ENCODE measurements around the gene ZNF607. TPM values are rescaled to one million over a fixed set of nuclear protein-coding genes. Genes with fewer than 3 reads are reported as not detected.

ZNF607 gene
- total RNA-seq (2014; rRNA removed; shearing (Covaris generic)) (9.0 and 11.4 TPM in 2 replicates), polyA plus RNA-seq (2016; fragmentation: Nextera tagmentation; extraction: Ambion mirVana) (3.0 and 3.2 TPM in 2 replicates)
- long read RNA-seq, partial matches to known transcripts = 0 of 1 reads
- long read RNA-seq, other reads (novel, unspliced or antisense) = 1 of 1 reads

DNA sequence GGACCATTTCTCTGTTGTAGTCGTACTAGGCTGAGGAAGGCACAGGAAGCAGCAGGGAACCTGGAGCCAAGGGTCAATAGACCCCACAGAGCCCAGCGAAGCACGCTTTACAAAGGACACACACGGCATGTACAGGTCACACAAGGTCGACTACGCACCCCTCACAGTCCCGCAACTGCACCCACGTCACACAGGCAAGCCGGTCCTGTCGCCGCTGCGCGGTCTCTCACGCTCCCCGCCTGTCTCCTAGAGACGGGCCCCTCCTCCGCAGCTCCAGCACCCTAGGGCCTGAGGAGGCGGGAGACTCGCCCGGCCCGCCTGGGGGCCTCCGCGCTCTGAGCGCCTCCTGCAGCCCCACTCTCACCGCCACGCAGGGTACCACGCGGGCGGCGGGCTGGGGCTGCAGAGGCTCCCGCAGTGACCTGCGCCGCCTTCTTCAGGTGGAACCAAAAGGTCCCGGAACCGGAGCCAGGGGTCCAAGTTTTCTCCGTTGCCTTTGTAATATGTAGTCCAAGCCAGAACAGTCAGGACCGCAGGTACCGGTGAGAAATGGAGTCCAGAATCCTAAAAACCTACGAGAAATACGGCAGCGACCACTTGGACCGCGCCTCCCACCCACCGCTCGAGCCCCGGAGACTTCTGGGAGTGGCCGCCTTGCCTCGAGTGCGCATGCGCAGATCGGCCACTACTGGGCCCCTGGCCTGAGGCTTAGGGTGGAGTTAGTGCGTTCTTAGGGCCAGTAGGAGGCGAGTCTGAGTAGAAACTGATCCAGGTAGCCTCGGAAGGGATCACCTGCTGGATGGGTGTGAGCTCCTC is at the start of gene ZNF607:
Gene ZNF607 (minus strand): TSS at position 651 of the 816 bp plus-strand sequence. CDS start 8,143 bp downstream, outside the sequence.
- peaks cover 23% of the 10 kb centered on the region for H3K4me1 Mint-ChIP-seq
- H3K36me3 Mint-ChIP-seq (ENCODE audit: low read depth) = peaks cover 11% of the 10 kb centered on the region; the same call in 1 of the 3 replicates
- Histone ChIP-seq H3K4me1 (ENCODE audit: insufficient read depth) (peaks cover 20% of the 10 kb centered on the region), H4K20me1 (replicated peaks; ENCODE audit: insufficient read depth) (0 out of 2 replicates have a peak, but pooled peaks cover 2% of the 10 kb centered on the region), H3F3A (replicated peaks; ENCODE audit: low read depth) (no peaks in the 10 kb centered on the region), H3K36me3 (ENCODE audit: insufficient read depth) (no peaks in the 10 kb centered on the region), H3K4me3 (peak within 1 kb of the TSS; percentile 92), H2AFZ (peak within 1 kb of the TSS; percentile 94), H3K9me2 (ENCODE audit: insufficient read depth) (no peaks in the 10 kb centered on the region), H3K79me2 (replicated peaks; ENCODE audit: insufficient read depth) (peaks cover 35% of the 10 kb centered on the region), H3K27ac (ENCODE audit: low read depth) (no peak within 1 kb of the TSS), H3K4me2 (peak within 1 kb of the TSS; percentile 92), H3K27me3 (ENCODE audit: insufficient read depth) (no peaks in the 10 kb centered on the region)
- DNase-seq (ENCODE audit: low spot score) (peak; percentile 97), ATAC-seq (peak; percentile 97)
- H3K9me3 Mint-ChIP-seq = peaks cover 3% of the 10 kb centered on the region; the same call in 2 of the 3 replicates
- H3K27me3 Mint-ChIP-seq (ENCODE audit: insufficient read depth, low read depth, poor library complexity) = peaks cover 5% of the 10 kb centered on the region
- H3K27ac Mint-ChIP-seq = peak within 1 kb of the TSS; percentile 90
- H3K4me3 Mint-ChIP-seq = peak within 1 kb of the TSS; percentile 97
- peak; percentile 95 for TF ChIP-seq POLR2AphosphoS5 (IDR thresholded peaks at IDR 0.05; ENCODE audit: low read depth)
- TF ChIP-seq, protein P1, sequence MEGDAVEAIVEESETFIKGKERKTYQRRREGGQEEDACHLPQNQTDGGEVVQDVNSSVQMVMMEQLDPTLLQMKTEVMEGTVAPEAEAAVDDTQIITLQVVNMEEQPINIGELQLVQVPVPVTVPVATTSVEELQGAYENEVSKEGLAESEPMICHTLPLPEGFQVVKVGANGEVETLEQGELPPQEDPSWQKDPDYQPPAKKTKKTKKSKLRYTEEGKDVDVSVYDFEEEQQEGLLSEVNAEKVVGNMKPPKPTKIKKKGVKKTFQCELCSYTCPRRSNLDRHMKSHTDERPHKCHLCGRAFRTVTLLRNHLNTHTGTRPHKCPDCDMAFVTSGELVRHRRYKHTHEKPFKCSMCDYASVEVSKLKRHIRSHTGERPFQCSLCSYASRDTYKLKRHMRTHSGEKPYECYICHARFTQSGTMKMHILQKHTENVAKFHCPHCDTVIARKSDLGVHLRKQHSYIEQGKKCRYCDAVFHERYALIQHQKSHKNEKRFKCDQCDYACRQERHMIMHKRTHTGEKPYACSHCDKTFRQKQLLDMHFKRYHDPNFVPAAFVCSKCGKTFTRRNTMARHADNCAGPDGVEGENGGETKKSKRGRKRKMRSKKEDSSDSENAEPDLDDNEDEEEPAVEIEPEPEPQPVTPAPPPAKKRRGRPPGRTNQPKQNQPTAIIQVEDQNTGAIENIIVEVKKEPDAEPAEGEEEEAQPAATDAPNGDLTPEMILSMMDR (conservative IDR thresholded peaks at IDR 0.05; ENCODE audit: low read depth in 2 of 2) = peak; percentile 67 to 71
- no peak for TF ChIP-seq STAT1 (IDR thresholded peaks at IDR 0.05; ENCODE audit: unreplicated experiment)
- TF ChIP-seq EZH2 (IDR thresholded peaks at IDR 0.05; ENCODE audit: low read depth, unreplicated experiment) = no peak
- no peak for TF ChIP-seq EZH2phosphoT487 (IDR thresholded peaks at IDR 0.05; ENCODE audit: unreplicated experiment)
- TF ChIP-seq NANOG (IDR thresholded peaks at IDR 0.05; ENCODE audit: borderline replicate concordance) = no peak
- TF ChIP-seq CREB1 (CRISPR knock-in tag; IDR thresholded peaks at IDR 0.05; ENCODE audit: low read depth) = 0 out of 2 replicates have a peak, but pooled peaks have one; percentile 21
- TF ChIP-seq, protein P2, sequence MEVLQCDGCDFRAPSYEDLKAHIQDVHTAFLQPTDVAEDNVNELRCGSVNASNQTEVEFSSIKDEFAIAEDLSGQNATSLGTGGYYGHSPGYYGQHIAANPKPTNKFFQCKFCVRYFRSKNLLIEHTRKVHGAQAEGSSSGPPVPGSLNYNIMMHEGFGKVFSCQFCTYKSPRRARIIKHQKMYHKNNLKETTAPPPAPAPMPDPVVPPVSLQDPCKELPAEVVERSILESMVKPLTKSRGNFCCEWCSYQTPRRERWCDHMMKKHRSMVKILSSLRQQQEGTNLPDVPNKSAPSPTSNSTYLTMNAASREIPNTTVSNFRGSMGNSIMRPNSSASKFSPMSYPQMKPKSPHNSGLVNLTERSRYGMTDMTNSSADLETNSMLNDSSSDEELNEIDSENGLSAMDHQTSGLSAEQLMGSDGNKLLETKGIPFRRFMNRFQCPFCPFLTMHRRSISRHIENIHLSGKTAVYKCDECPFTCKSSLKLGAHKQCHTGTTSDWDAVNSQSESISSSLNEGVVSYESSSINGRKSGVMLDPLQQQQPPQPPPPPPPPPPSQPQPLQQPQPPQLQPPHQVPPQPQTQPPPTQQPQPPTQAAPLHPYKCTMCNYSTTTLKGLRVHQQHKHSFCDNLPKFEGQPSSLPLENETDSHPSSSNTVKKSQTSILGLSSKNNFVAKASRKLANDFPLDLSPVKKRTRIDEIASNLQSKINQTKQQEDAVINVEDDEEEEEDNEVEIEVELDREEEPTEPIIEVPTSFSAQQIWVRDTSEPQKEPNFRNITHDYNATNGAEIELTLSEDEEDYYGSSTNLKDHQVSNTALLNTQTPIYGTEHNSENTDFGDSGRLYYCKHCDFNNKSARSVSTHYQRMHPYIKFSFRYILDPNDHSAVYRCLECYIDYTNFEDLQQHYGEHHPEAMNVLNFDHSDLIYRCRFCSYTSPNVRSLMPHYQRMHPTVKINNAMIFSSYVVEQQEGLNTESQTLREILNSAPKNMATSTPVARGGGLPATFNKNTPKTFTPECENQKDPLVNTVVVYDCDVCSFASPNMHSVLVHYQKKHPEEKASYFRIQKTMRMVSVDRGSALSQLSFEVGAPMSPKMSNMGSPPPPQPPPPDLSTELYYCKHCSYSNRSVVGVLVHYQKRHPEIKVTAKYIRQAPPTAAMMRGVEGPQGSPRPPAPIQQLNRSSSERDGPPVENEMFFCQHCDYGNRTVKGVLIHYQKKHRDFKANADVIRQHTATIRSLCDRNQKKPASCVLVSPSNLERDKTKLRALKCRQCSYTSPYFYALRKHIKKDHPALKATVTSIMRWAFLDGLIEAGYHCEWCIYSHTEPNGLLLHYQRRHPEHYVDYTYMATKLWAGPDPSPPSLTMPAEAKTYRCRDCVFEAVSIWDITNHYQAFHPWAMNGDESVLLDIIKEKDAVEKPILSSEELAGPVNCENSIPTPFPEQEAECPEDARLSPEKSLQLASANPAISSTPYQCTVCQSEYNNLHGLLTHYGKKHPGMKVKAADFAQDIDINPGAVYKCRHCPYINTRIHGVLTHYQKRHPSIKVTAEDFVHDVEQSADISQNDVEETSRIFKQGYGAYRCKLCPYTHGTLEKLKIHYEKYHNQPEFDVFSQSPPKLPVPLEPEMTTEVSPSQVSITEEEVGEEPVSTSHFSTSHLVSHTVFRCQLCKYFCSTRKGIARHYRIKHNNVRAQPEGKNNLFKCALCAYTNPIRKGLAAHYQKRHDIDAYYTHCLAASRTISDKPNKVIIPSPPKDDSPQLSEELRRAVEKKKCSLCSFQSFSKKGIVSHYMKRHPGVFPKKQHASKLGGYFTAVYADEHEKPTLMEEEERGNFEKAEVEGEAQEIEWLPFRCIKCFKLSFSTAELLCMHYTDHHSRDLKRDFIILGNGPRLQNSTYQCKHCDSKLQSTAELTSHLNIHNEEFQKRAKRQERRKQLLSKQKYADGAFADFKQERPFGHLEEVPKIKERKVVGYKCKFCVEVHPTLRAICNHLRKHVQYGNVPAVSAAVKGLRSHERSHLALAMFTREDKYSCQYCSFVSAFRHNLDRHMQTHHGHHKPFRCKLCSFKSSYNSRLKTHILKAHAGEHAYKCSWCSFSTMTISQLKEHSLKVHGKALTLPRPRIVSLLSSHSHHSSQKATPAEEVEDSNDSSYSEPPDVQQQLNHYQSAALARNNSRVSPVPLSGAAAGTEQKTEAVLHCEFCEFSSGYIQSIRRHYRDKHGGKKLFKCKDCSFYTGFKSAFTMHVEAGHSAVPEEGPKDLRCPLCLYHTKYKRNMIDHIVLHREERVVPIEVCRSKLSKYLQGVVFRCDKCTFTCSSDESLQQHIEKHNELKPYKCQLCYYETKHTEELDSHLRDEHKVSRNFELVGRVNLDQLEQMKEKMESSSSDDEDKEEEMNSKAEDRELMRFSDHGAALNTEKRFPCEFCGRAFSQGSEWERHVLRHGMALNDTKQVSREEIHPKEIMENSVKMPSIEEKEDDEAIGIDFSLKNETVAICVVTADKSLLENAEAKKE (CRISPR knock-in tag; IDR thresholded peaks at IDR 0.05) = no peak
- TF ChIP-seq, protein P3, sequence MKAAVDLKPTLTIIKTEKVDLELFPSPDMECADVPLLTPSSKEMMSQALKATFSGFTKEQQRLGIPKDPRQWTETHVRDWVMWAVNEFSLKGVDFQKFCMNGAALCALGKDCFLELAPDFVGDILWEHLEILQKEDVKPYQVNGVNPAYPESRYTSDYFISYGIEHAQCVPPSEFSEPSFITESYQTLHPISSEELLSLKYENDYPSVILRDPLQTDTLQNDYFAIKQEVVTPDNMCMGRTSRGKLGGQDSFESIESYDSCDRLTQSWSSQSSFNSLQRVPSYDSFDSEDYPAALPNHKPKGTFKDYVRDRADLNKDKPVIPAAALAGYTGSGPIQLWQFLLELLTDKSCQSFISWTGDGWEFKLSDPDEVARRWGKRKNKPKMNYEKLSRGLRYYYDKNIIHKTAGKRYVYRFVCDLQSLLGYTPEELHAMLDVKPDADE (IDR thresholded peaks at IDR 0.05) = peak; percentile 35; the same call in 1 of the 2 replicates
- no peak for TF ChIP-seq ZNF114 (CRISPR knock-in tag; IDR thresholded peaks at IDR 0.05)
- no peak for TF ChIP-seq ZNF331 (CRISPR knock-in tag; IDR thresholded peaks at IDR 0.05; ENCODE audit: low read depth)
- no peak for TF ChIP-seq JUNB (IDR thresholded peaks at IDR 0.05; ENCODE audit: unreplicated experiment)
- TF ChIP-seq, protein P4, sequence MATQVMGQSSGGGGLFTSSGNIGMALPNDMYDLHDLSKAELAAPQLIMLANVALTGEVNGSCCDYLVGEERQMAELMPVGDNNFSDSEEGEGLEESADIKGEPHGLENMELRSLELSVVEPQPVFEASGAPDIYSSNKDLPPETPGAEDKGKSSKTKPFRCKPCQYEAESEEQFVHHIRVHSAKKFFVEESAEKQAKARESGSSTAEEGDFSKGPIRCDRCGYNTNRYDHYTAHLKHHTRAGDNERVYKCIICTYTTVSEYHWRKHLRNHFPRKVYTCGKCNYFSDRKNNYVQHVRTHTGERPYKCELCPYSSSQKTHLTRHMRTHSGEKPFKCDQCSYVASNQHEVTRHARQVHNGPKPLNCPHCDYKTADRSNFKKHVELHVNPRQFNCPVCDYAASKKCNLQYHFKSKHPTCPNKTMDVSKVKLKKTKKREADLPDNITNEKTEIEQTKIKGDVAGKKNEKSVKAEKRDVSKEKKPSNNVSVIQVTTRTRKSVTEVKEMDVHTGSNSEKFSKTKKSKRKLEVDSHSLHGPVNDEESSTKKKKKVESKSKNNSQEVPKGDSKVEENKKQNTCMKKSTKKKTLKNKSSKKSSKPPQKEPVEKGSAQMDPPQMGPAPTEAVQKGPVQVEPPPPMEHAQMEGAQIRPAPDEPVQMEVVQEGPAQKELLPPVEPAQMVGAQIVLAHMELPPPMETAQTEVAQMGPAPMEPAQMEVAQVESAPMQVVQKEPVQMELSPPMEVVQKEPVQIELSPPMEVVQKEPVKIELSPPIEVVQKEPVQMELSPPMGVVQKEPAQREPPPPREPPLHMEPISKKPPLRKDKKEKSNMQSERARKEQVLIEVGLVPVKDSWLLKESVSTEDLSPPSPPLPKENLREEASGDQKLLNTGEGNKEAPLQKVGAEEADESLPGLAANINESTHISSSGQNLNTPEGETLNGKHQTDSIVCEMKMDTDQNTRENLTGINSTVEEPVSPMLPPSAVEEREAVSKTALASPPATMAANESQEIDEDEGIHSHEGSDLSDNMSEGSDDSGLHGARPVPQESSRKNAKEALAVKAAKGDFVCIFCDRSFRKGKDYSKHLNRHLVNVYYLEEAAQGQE (IDR thresholded peaks at IDR 0.05; ENCODE audit: unreplicated experiment) = no peak

Measured in GM23338 (cell line).